C4-2B (cell line): ENCODE data around the gene OR52E1.

Experiments
- CTCF ChIP-seq: fragments of 450-650 bp; conservative IDR thresholded peaks from 2 replicates; pipeline ENCODE4 v1.5.1; 2017; ENCODE audit warnings: mild to moderate bottlenecking
- ZFX ChIP-seq: fragments of 450-650 bp; IDR thresholded peaks from 2 replicates; pipeline ENCODE4 v1.6.1; 2017

- TF ChIP-seq CTCF, result no peak
- TF ChIP-seq ZFX, result no peak
Measured at GRCh38 chr11:5118893-5119292, 49.5 kb downstream of the OR52E1 start.
